HepG2 (cell line): ENCODE results near the gene ISOC2. TPM values are rescaled to one million over a fixed set of nuclear protein-coding genes. Genes with fewer than 3 reads are reported as not detected.

Experiments used
- ATAC-seq: fragments of 200-7000 bp; cut with Tn5 transposase; 3 replicates; pipeline ENCODE4 v1.9.1; 2020; ENCODE audit warnings: mild to moderate bottlenecking, moderate library complexity
- BruUV-seq: library from RNA; stranded (reverse); fragments of 400-500 nt; replicated peaks from 2 replicates; lab custom pipeline; 2021; lab: Mats Ljungman, UMichigan
- CTCF ChIA-PET: fragments of 300-600 bp; formaldehyde crosslinking; extraction: SDS; loops from one replicate; lab custom pipeline; 2021; ENCODE audit warnings: low total read pairs, inconsistent platforms, low intra/inter-chr PET ratio; lab: Yijun Ruan, JAX
- POLR2A ChIA-PET: fragments of 350-600 bp; sonication (Branson Sonifier 250); formaldehyde crosslinking; loops from one replicate; lab custom pipeline; 2020; ENCODE audit warnings: antibody characterized with exemption, inconsistent platforms; lab: Yijun Ruan, JAX
- DNase-seq: peaks from one replicate; pipeline ENCODE4 v3.0.0-alpha.2; 2015; ENCODE audit warnings: low spot score
- FAIRE-seq: peaks from 3 replicates; lab custom pipeline; 2011; peaks lifted over from hg19 to GRCh38; lab: Jason Lieb, UNC
- H2AFZ ChIP-seq: one replicate; pipeline ENCODE4 v1.6.1; 2011; ENCODE audit warnings: low read length, inconsistent platforms
- H3K27ac ChIP-seq: fragments of 300-600 bp; 3 replicates; pipeline ENCODE4 v1.8.0; 2011; ENCODE audit warnings: mixed run types, mild to moderate bottlenecking, mixed read lengths, low read length, inconsistent platforms; ENCODE audit not compliant: insufficient read depth; ENCODE audit errors: extremely low read length
- H3K27me3 ChIP-seq, 2 experiments: fragments of 200-600 bp in 1 of 2; 2 replicates in 1 of 2; 3 replicates in 1 of 2; pipeline versions ENCODE4 v1.6.0 to v1.8.0; 2011; ENCODE audit warnings: low read length in 2 of 2, mild to moderate bottlenecking in 2 of 2, moderate library complexity in 2 of 2, inconsistent platforms in 1 of 2; ENCODE audit not compliant: insufficient read depth in 2 of 2, control insufficient read depth in 1 of 2
- H3K36me3 ChIP-seq, 2 experiments: fragments of 200-600 bp in 1 of 2; replicated peaks in 1 of 2; 2 replicates in 1 of 2; 3 replicates in 1 of 2; pipeline versions ENCODE4 v1.5.1 to v1.8.0; 2011; ENCODE audit warnings: low read length in 2 of 2, inconsistent platforms in 1 of 2; ENCODE audit not compliant: insufficient read depth in 2 of 2, control insufficient read depth in 1 of 2
- H3K4me1 ChIP-seq: 2 replicates; pipeline ENCODE4 v1.5.1; 2012; ENCODE audit warnings: low read length, inconsistent platforms; ENCODE audit not compliant: insufficient read depth
- H3K4me2 ChIP-seq: 2 replicates; pipeline ENCODE4 v1.6.0; 2011; ENCODE audit warnings: low read depth, low read length, inconsistent platforms
- H3K4me3 ChIP-seq, 3 experiments: fragments of 200-600 bp in 1 of 3; sonication (generic), shearing (Covaris generic) in 1 of 3; replicated peaks in 1 of 3; 2 replicates each; pipeline ENCODE4 v1.5.1; 2011 to 2016; ENCODE audit warnings: low read length in 3 of 3, inconsistent platforms in 2 of 3, low read depth in 2 of 3, mild to moderate bottlenecking in 2 of 3, control low read depth in 1 of 3, mixed read lengths in 1 of 3; ENCODE audit not compliant: insufficient read depth in 1 of 3
- H3K79me2 ChIP-seq: one replicate; pipeline ENCODE4 v1.6.1; 2011; ENCODE audit warnings: low read length, inconsistent platforms; ENCODE audit not compliant: insufficient read depth
- H3K9ac ChIP-seq: 2 replicates; pipeline ENCODE4 v1.6.0; 2011; ENCODE audit warnings: mild to moderate bottlenecking, low read depth, low read length, inconsistent platforms; ENCODE audit not compliant: insufficient read depth
- H3K9me3 ChIP-seq: 2 replicates; pipeline ENCODE4 v1.5.1; 2012; ENCODE audit warnings: mild to moderate bottlenecking, low read length
- H4K20me1 ChIP-seq: 2 replicates; pipeline ENCODE4 v1.6.0; 2011; ENCODE audit warnings: inconsistent platforms, mild to moderate bottlenecking, low read length, moderate library complexity; ENCODE audit not compliant: insufficient read depth
- CBX5 ChIP-seq: sonication (generic); formaldehyde crosslinking; IDR thresholded peaks from 2 replicates; pipeline ENCODE4 v1.4.0; 2020; ENCODE audit warnings: missing genetic modification reagents, borderline replicate concordance
- DNMT1 ChIP-seq: sonication (generic); formaldehyde crosslinking; IDR thresholded peaks from 2 replicates; pipeline ENCODE4 v1.5.1; 2020; ENCODE audit warnings: mild to moderate bottlenecking, missing genetic modification reagents
- GABPB1 ChIP-seq: IDR thresholded peaks from 2 replicates; pipeline ENCODE4 v1.6.1; 2016; ENCODE audit warnings: mild to moderate bottlenecking, missing genetic modification reagents, moderate library complexity, missing compliant biosample characterization
- KMT2B ChIP-seq: IDR thresholded peaks from 2 replicates; pipeline ENCODE4 v1.6.1; 2016; ENCODE audit warnings: missing genetic modification reagents, missing compliant biosample characterization
- MTA1 ChIP-seq: sonication (generic); formaldehyde crosslinking; IDR thresholded peaks from 2 replicates; pipeline ENCODE4 v1.4.0; 2020; ENCODE audit warnings: missing genetic modification reagents, mild to moderate bottlenecking, borderline replicate concordance
- RFXANK ChIP-seq: IDR thresholded peaks from 2 replicates; pipeline ENCODE4 v1.6.1; 2016
- SNAI1 ChIP-seq: sonication (generic); formaldehyde crosslinking; IDR thresholded peaks from 2 replicates; pipeline ENCODE4 v1.5.0; 2020; ENCODE audit warnings: mild to moderate bottlenecking, missing genetic modification reagents, borderline replicate concordance
- SYNCRIP ChIP-seq: fragments of 200-400 bp; formaldehyde crosslinking; IDR thresholded peaks from 2 replicates; pipeline ENCODE4 v1.6.1; 2018; ENCODE audit warnings: mild to moderate bottlenecking, low read depth, low read length; ENCODE audit not compliant: insufficient read depth
- ZBTB21 ChIP-seq: sonication (generic); formaldehyde crosslinking; IDR thresholded peaks from 2 replicates; pipeline ENCODE4 v1.4.0; 2020; ENCODE audit warnings: missing genetic modification reagents
- ZNF124 ChIP-seq: sonication (generic); formaldehyde crosslinking; IDR thresholded peaks from 2 replicates; pipeline ENCODE4 v1.4.0; 2020; ENCODE audit warnings: missing genetic modification reagents
- ZNF318 ChIP-seq: sonication (generic); formaldehyde crosslinking; IDR thresholded peaks from 2 replicates; pipeline ENCODE4 v1.4.0; 2020; ENCODE audit warnings: mild to moderate bottlenecking, missing genetic modification reagents
- ZNF44 ChIP-seq: sonication (generic); formaldehyde crosslinking; IDR thresholded peaks from 2 replicates; pipeline ENCODE4 v1.5.1; 2020; ENCODE audit warnings: mild to moderate bottlenecking, missing genetic modification reagents
- ZZZ3 ChIP-seq: sonication (generic); formaldehyde crosslinking; IDR thresholded peaks from 2 replicates; pipeline ENCODE4 v1.4.0; 2020; ENCODE audit warnings: missing genetic modification reagents, mild to moderate bottlenecking, borderline replicate concordance
- WGBS: methylation state at CpG from one replicate; pipeline ENCODE4 v1.1.6; 2017; ENCODE audit warnings: low lambda C conversion rate; 5-methylcytosine and 5-hydroxymethylcytosine counted together
- in situ Hi-C: cut with HindIII; loops from 2 replicates; pipeline ENCODE4 v1.10.0; 2017; ENCODE audit warnings: low pct_unique_long_range_greater_than_20kb; ENCODE audit not compliant: extremely low pct_ligation_motif_present
- intact Hi-C: fragments of 100-400 bp; cut with micrococcal nuclease; formaldehyde crosslinking; loops from one replicate; pipeline ENCODE4 v1.10.0; 2022; ENCODE audit not compliant: unreplicated experiment
- polyA plus RNA-seq, 8 experiments: library from polyadenylated mRNA; depleted of rRNA in 3 of 8; stranded (reverse) in 7 of 8; unstranded in 1 of 8; fragments of >200 nt; fragmentation: Illumina TruSeq in 4 of 8; extraction: Trizol in 4 of 8; gene quantifications; 2 replicates each; pipeline versions ENCODE4 v1.2.1 to v1.2.3, GENCODE V29; 2011 to 2016; ENCODE audit warnings: low read depth in 4 of 8, missing spikeins in 1 of 8, mixed read lengths in 1 of 8; ENCODE audit not compliant: insufficient read depth in 1 of 8
- total RNA-seq, 5 experiments: library from RNA; depleted of rRNA; stranded (reverse); fragments of >200 nt; fragmentation: Illumina TruSeq; extraction: Trizol; gene quantifications; 2 replicates each; pipeline ENCODE4 v1.2.3, GENCODE V29; 2016; ENCODE audit warnings: low read depth in 1 of 5
- TF ChIP-seq, protein P1 (sequence below): sonication (generic); formaldehyde crosslinking; IDR thresholded peaks from 2 replicates; pipeline ENCODE4 v1.5.1; 2020; ENCODE audit warnings: mild to moderate bottlenecking, missing genetic modification reagents, borderline replicate concordance
- TF ChIP-seq, protein P2 (sequence below): sonication (generic); formaldehyde crosslinking; IDR thresholded peaks from 2 replicates; pipeline ENCODE4 v1.4.0; 2020; ENCODE audit warnings: missing genetic modification reagents

The ISOC2 gene
- total and polyA plus RNA-seq, 2 of the 13 experiments (the other 11 are each of a cell fraction or from before 2014, with no cell fraction given) = 76.8 to 105 TPM

DNA sequence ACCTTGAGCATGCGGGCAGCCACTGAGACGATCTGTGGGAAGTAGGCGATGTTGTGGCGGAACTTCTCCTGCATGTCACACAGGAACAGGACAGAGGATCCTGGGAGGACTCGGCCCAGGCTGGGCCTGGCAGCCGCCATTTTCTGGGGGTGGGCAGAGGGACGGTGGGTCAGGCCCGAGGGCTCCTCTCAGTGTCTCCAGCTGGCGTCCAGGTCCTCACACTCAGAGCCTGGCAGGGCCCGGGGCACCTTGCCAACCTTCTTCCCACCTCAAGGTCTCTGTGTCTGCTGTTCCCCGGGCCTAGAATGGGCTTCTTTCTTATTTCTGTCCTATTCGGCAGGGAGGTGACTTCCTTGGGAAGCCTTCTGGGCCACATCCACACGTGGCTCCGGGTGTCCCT is 5.1 kb downstream of the ISOC2 start:
- Histone ChIP-seq H2AFZ (no peak overlapping the region), H3K79me2 (peaks cover 20% of the 10 kb centered on the region), H3K4me1 (peaks cover 37% of the 10 kb centered on the region), H3K27ac (no peak overlapping the region), H3K4me2 (no peak overlapping the region), H3K9me3 (no peaks in the 10 kb centered on the region), H3K4me3 (no peak overlapping the region), H4K20me1 (peaks cover 10% of the 10 kb centered on the region; the same call in 1 of the 2 replicates), H3K9ac (no peak overlapping the region), H3K36me3 (peaks cover 1 to 11% of the 10 kb centered on the region in 2 experiments; a peak in 4 of 5 replicates), H3K27me3 (peaks cover 0 to 4% of the 10 kb centered on the region in 2 experiments; a peak in 1 of 5 replicates)
- WGBS = 93% methylated on average over 14 of the region's 14 CpGs
- in situ Hi-C loops (no loop called here), intact Hi-C loops (no loop called here)
- ChIA-PET POLR2A (no interaction called here), CTCF (no interaction called here)
- ATAC-seq (no peak), FAIRE-seq (no peak), DNase-seq (no peak)
- BruUV-seq = no TSS peak
- no peak for TF ChIP-seq ZNF318 (CRISPR knock-in tag)
- no peak for TF ChIP-seq DNMT1
- no peak for TF ChIP-seq KMT2B
- TF ChIP-seq MTA1 = no peak
- TF ChIP-seq, protein P1, sequence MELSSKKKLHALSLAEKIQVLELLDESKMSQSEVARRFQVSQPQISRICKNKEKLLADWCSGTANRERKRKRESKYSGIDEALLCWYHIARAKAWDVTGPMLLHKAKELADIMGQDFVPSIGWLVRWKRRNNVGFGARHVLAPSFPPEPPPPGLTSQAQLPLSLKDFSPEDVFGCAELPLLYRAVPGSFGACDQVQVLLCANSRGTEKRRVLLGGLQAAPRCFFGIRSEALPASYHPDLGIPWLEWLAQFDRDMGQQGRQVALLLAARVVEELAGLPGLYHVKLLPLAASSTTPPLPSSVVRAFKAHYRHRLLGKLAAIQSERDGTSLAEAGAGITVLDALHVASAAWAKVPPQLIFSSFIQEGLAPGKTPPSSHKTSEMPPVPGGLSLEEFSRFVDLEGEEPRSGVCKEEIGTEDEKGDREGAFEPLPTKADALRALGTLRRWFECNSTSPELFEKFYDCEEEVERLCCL (CRISPR knock-in tag) = no peak
- no peak for TF ChIP-seq ZBTB21 (CRISPR knock-in tag)
- no peak for TF ChIP-seq ZNF44 (CRISPR knock-in tag)
- no peak for TF ChIP-seq SYNCRIP
- no peak for TF ChIP-seq CBX5 (CRISPR knock-in tag)
- no peak for TF ChIP-seq RFXANK (CRISPR knock-in tag)
- TF ChIP-seq, protein P2, sequence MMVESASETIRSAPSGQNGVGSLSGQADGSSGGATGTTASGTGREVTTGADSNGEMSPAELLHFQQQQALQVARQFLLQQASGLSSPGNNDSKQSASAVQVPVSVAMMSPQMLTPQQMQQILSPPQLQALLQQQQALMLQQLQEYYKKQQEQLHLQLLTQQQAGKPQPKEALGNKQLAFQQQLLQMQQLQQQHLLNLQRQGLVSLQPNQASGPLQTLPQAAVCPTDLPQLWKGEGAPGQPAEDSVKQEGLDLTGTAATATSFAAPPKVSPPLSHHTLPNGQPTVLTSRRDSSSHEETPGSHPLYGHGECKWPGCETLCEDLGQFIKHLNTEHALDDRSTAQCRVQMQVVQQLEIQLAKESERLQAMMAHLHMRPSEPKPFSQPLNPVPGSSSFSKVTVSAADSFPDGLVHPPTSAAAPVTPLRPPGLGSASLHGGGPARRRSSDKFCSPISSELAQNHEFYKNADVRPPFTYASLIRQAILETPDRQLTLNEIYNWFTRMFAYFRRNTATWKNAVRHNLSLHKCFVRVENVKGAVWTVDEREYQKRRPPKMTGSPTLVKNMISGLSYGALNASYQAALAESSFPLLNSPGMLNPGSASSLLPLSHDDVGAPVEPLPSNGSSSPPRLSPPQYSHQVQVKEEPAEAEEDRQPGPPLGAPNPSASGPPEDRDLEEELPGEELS = no peak
- no peak for TF ChIP-seq SNAI1
- TF ChIP-seq ZNF124 (CRISPR knock-in tag) = no peak
- TF ChIP-seq ZZZ3 (CRISPR knock-in tag) = no peak
- TF ChIP-seq GABPB1 (CRISPR knock-in tag) = no peak
